Activated T-cell treated with anti-CD3 and anti-CD28 coated beads for 1 hour (primary cell): ENCODE measurements around the gene FSTL3.

Source experiments
- DNase-seq: peaks from one replicate; pipeline ENCODE4 v3.0.0-alpha.2; 2020; ENCODE audit warnings: low read depth

FSTL3 gene

DNA sequence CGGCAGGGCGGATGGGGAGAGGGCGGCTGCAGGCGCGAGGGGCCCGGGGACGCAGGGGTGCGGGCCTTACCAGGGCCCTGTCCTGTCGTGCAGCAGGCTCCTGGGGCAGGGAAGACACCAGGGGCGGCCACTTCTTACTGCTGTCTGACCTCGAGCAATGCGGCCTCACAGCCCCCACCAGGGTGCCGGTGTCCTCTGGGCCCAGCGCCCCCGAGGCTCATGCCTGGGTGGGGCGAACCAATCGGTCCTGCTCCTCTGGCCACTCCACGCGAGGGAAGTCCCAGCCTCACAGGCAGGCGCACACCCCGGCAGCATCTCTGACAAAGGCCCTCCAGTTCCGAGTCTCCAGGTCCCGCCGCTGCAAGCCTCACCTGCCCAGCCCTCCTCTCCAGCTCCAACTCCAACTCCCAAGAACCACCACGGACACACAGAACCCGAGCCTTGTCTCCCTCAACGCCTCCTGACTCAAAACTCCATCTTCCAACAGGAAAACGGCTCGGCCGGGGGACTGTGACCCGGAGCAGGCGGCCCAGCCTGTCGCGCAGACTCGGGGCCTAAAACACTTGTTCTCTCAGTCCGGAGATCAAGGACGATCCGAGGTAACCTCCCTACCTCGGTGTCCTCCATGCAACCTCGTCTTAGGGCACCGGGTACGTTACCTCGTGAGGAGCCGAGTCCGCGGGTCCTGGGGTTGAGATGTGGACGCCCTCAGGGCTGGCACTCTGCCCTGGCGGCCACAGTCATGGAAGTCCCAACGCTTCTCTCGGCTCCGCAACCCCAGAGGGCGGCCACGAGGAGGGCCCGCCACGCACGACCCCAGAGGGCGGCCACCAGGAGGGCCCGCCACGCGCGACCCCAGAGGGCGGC is 30.0 kb upstream of the FSTL3 start:
- no peak for DNase-seq

- no peak for DNase-seq
Observed at GRCh38 chr19:646779-647565, 29.2 kb upstream of the FSTL3 start.

- no peak for DNase-seq
Observed at GRCh38 chr19:647566-648284, 28.5 kb upstream of the FSTL3 start.

DNA sequence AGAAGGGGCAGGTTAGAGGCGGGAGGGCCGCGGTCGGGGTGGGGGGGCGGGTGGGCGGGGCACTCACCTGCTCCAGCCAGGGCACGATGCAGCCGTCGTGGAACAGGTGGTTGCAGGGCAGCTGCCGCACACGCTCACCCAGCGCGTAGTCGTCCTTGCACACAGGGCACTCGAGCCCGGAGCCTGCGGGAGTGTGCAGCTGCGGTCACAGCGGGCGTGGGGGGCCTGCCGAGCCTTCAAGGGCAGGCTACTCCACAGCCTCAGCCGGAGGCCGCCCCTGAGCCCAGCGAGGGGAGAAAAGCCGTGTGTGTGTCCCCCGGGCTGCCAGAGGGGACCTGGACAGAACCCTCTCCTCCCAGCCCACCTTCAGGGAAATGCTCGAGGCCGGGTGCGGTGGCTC is 27.9 kb upstream of the FSTL3 start:
- DNase-seq = no peak

- no peak for DNase-seq
Observed at GRCh38 chr19:648904-649801, 27.0 kb upstream of the FSTL3 start.

GRCh38 chr19:650121-650520 is 26.1 kb upstream of the FSTL3 start:
- no peak for DNase-seq

DNA sequence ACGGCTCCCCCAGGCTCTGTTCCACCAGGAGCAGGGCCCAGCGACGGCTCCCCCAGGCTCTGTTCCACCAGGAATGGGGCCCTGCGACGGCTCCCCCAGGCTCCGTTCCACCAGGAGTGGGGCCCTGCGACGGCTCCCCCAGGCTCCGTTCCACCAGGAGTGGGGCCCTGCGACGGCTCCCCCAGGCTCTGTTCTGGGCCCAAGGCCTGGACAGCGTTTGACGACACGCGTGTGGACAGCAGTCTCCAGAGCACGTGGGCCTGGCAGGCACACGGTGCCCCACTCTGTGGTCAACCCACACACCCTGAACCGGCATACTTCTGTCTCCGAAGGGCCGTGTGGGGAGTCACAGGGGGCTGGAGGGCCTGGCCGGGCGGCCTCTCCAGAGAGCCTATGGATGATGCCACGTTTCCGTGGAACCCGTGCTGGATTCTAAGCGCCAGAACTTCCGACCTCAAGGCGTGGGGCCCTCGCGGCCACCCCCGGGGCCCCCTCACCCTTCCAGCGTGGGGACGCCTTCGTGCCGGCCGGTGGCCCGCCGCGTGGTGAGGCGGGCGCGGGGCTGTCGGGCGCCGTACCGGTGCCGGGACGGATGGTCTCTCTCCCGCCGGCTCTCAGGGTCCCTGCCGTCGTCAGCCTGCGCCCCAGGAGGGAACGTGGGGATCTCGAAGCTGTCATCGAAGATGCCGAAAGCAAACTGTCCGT is 24.9 kb upstream of the FSTL3 start:
- DNase-seq = no peak

GRCh38 chr19:651991-652390 is 24.2 kb upstream of the FSTL3 start:
- DNase-seq = no peak

DNA sequence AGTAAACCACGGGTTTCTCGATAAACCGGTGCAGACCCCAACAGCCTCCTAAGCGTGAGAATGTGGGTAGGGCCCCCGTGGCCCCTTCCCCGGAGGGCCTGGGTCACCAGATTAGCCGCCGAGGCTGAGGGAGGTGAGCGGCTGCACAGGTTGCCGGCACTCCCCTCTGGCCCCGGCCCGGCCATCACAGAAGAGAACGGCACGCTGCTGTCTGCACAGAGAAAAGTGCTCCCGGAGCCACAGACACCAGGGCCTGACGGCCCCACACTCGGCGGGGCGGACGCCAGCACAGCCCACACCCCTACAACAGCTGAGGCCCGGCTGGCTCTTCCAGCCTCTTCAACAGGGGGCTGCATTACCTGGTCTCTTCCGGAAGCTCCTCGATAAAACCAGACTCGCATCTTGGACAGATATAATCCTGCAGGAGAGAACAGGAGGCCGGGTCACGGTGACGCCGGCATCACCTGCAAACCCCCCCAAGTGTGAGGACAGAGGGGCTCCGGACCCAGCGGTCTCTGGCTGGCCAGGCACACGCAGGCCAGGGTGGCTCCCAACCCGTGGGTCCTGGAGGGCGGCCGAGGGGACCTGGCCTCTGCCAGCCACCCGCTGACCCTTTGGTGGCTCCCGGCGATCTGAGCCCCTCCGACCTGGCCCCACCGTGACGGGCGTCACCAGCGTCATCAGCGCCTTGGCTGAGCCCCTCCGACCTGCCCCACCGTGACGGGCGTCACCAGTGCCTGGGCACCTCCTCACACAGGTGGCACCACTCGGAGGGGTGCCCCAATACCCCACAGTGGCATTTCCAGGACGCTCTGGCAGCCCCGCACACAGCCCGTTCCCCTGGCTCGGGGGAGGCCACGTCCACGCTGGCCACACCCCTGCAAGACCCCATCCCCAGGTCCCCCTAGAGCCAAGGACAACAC is 23.5 kb upstream of the FSTL3 start:
- DNase-seq = no peak

- no peak for DNase-seq
Observed at GRCh38 chr19:653425-653824, 22.8 kb upstream of the FSTL3 start.

DNA sequence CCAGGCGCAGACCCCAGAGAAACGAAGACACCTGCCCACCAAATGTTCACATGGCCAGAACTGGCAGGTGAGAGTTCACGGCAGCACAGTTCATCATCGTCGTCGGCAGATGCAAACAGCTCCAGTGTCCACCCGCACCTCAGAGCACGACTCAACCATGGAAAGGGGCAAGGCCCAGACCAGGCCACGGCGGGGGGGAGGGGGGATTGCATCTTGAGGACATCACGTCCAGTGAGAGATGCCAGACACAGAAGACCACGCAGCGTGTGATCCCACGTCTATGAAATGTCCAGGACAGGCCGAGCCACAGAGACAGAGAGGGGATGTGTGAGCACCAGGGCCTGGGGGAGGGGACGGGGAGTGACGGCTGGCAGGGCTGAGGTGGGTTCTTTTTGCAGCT is 20.5 kb upstream of the FSTL3 start:
- DNase-seq = no peak

GRCh38 chr19:656751-657559 is 19.2 kb upstream of the FSTL3 start:
- DNase-seq = no peak

DNA sequence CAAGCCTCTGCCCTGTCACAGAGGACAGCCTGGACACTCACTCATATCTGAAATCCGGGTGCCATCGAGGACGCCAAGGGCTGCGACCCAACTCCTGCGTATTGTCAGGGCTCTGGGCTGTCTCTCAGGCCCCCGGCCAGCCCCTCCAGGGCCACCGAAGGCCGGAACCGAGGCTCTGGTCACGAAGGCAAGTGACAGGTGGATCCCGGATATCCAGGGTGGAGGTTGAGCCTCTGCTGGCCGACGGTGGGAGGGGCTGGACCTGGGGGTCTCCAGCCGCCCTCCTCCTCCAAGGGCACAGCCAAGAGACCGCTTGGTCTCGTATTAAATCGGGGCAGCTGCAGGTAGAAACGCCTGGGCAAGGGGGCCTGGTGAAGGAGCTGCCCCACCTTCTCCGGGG is 18.6 kb upstream of the FSTL3 start:
- DNase-seq = no peak

DNA sequence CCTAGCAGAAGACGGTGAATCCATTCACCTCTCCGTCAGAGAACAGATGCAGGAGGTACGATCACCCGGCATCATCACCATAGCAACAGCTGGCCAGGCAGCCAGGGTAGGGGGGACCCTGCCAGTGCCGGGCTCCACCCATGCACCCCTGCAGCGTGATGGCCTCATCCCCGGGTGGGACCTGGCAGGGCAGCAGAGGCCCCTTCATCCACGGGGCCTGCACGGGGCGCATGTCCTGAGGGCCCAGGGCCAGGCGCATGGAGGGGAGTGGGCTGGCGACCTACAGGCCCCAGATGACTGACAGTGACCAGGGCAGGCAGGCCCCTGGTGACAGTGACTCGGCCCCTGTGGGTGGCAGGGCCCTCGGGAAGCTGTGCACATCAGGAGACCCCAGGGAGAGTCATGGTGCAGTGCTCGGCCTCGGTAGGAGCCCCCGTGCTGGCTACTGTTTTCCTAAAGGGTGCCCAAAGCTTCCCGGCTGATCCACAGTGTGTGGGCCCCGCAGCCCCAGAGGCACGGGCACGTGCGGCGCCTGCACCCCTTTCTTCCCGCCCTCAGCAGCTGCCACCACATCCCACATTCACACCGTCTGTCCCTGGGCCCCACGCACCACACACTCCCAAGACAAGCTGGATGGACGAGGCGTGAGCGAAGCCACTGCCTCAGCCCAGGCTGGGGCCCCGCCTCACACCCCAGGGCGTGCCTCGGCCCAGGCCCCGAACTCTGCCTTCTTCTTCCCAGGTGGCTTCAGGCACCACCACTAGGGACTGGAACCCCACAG is 17.9 kb upstream of the FSTL3 start:
- no peak for DNase-seq

GRCh38 chr19:658916-659839 is 17.0 kb upstream of the FSTL3 start:
- DNase-seq = no peak

- DNase-seq = no peak
Observed at GRCh38 chr19:660793-661426, 15.3 kb upstream of the FSTL3 start.
